H9 (cell line): ENCODE results near the gene HIPK2. TPM values are rescaled to one million over a fixed set of nuclear protein-coding genes. Genes with fewer than 3 reads are reported as not detected.

Experiments
- DNase-seq: peaks from one replicate; pipeline ENCODE4 v3.0.0-alpha.2; 2017
- H2AFZ ChIP-seq: one replicate; pipeline ENCODE4 v1.6.1; 2013; ENCODE audit warnings: mild to moderate bottlenecking, low read length, control low read depth, moderate library complexity
- H2AK5ac ChIP-seq: 2 replicates; pipeline ENCODE4 v1.6.1; 2013; ENCODE audit warnings: low read length, control low read depth, mixed read lengths; ENCODE audit not compliant: insufficient read length
- H2BK120ac ChIP-seq: one replicate; pipeline ENCODE4 v1.6.1; 2013; ENCODE audit warnings: low read depth, mild to moderate bottlenecking, low read length, control low read depth, inconsistent platforms; ENCODE audit not compliant: poor library complexity, severe bottlenecking
- H2BK12ac ChIP-seq: 2 replicates; pipeline ENCODE4 v1.6.1; 2013; ENCODE audit warnings: low read length, control low read depth, mixed read lengths, low read depth; ENCODE audit not compliant: insufficient read length
- H2BK15ac ChIP-seq: 2 replicates; pipeline ENCODE4 v1.6.1; 2013; ENCODE audit warnings: low read depth, low read length, control low read depth
- H2BK20ac ChIP-seq: one replicate; pipeline ENCODE4 v1.6.1; 2013; ENCODE audit warnings: low read depth, mild to moderate bottlenecking, low read length, control low read depth, inconsistent platforms; ENCODE audit not compliant: poor library complexity, severe bottlenecking
- H2BK5ac ChIP-seq: 2 replicates; pipeline ENCODE4 v1.6.1; 2013; ENCODE audit warnings: low read length, control low read depth, mixed read lengths; ENCODE audit not compliant: insufficient read length
- H3K14ac ChIP-seq: 2 replicates; pipeline ENCODE4 v1.6.1; 2013; ENCODE audit warnings: low read length, control low read depth; ENCODE audit not compliant: insufficient read depth
- H3K18ac ChIP-seq: 2 replicates; pipeline ENCODE4 v1.6.1; 2013; ENCODE audit warnings: low read depth, mild to moderate bottlenecking, mixed read lengths, low read length, control low read depth; ENCODE audit not compliant: insufficient read length
- H3K23ac ChIP-seq: 2 replicates; pipeline ENCODE4 v1.6.1; 2013; ENCODE audit warnings: low read length, control low read depth, mixed read lengths, low read depth; ENCODE audit not compliant: insufficient read length
- H3K23me2 ChIP-seq: 2 replicates; pipeline ENCODE4 v1.6.1; 2013; ENCODE audit warnings: low read depth, mild to moderate bottlenecking, mixed read lengths, low read length, control low read depth; ENCODE audit not compliant: insufficient read length, poor library complexity, severe bottlenecking
- H3K27ac ChIP-seq: 2 replicates; pipeline ENCODE4 v1.5.1; 2013; ENCODE audit warnings: low read length, control low read depth, mixed read lengths, low read depth; ENCODE audit not compliant: insufficient read length
- H3K27me3 ChIP-seq: 2 replicates; pipeline ENCODE4 v1.6.1; 2013; ENCODE audit warnings: low read length, control low read depth, inconsistent platforms; ENCODE audit not compliant: insufficient read depth
- H3K4ac ChIP-seq: 2 replicates; pipeline ENCODE4 v1.6.1; 2013; ENCODE audit warnings: low read depth, mild to moderate bottlenecking, control low read depth, inconsistent platforms, low read length, moderate library complexity
- H3K4me1 ChIP-seq: 2 replicates; pipeline ENCODE4 v1.6.1; 2013; ENCODE audit warnings: low read length, control low read depth, inconsistent platforms; ENCODE audit not compliant: insufficient read depth
- H3K4me2 ChIP-seq: 2 replicates; pipeline ENCODE4 v1.6.1; 2013; ENCODE audit warnings: low read length, control low read depth, mixed read lengths; ENCODE audit not compliant: insufficient read length, insufficient read depth
- H3K56ac ChIP-seq: 2 replicates; pipeline ENCODE4 v1.6.1; 2013; ENCODE audit warnings: low read depth, mild to moderate bottlenecking, mixed read lengths, low read length, control low read depth; ENCODE audit not compliant: insufficient read length
- H3K79me1 ChIP-seq: 2 replicates; pipeline ENCODE4 v1.6.1; 2013; ENCODE audit warnings: low read depth, mild to moderate bottlenecking, moderate library complexity, low read length, control low read depth, inconsistent platforms; ENCODE audit not compliant: insufficient read depth, poor library complexity, severe bottlenecking
- H3K79me2 ChIP-seq: 2 replicates; pipeline ENCODE4 v1.6.1; 2013; ENCODE audit warnings: low read length, control low read depth, inconsistent platforms; ENCODE audit not compliant: insufficient read depth
- H3K9ac ChIP-seq: 2 replicates; pipeline ENCODE4 v1.6.1; 2013; ENCODE audit warnings: low read length, control low read depth, mixed read lengths; ENCODE audit not compliant: insufficient read length; ENCODE audit errors: extremely low read depth
- H3K9me3 ChIP-seq: one replicate; pipeline ENCODE4 v1.6.1; 2013; ENCODE audit warnings: low read depth, low read length, inconsistent platforms; ENCODE audit not compliant: control insufficient read depth
- H3T11ph ChIP-seq: one replicate; pipeline ENCODE4 v1.6.1; 2013; ENCODE audit warnings: mild to moderate bottlenecking, low read length, control low read depth, inconsistent platforms
- H4K20me1 ChIP-seq: one replicate; pipeline ENCODE4 v1.6.1; 2013; ENCODE audit not compliant: control insufficient read depth, insufficient read length, insufficient read depth
- H4K5ac ChIP-seq: 2 replicates; pipeline ENCODE4 v1.6.1; 2013; ENCODE audit warnings: low read depth, mild to moderate bottlenecking, mixed read lengths, low read length, control low read depth; ENCODE audit not compliant: insufficient read length
- H4K8ac ChIP-seq: replicated peaks from 2 replicates; pipeline ENCODE4 v1.6.1; 2013; ENCODE audit warnings: low read length, control low read depth, mixed read lengths, low read depth; ENCODE audit not compliant: insufficient read length
- H4K91ac ChIP-seq: 2 replicates; pipeline ENCODE4 v1.6.1; 2013; ENCODE audit warnings: low read depth, mild to moderate bottlenecking, moderate library complexity, mixed read lengths, low read length, control low read depth; ENCODE audit not compliant: insufficient read length
- H3K27ac Mint-ChIP-seq, 3 experiments: 2 replicates in 2 of 3; 3 replicates in 1 of 3; pipeline ENCODE4 v1.8.0; 2020 to 2021; ENCODE audit warnings: mixed read lengths in 3 of 3, mild to moderate bottlenecking in 1 of 3, moderate library complexity in 1 of 3
- H3K27me3 Mint-ChIP-seq: 2 replicates; pipeline ENCODE4 v1.8.0; 2021; ENCODE audit warnings: low read depth, mild to moderate bottlenecking, moderate library complexity, mixed read lengths
- H3K36me3 Mint-ChIP-seq, 3 experiments: 2 replicates in 2 of 3; 3 replicates in 1 of 3; pipeline ENCODE4 v1.8.0; 2020 to 2021; ENCODE audit warnings: low read depth in 3 of 3, mixed read lengths in 3 of 3; ENCODE audit not compliant: insufficient read depth in 1 of 3
- H3K4me1 Mint-ChIP-seq, 2 experiments: 2 replicates each; pipeline ENCODE4 v1.8.0; 2020; ENCODE audit warnings: mixed read lengths in 2 of 2
- H3K4me3 Mint-ChIP-seq, 2 experiments: 2 replicates in 1 of 2; 3 replicates in 1 of 2; pipeline ENCODE4 v1.8.0; 2020 to 2021; ENCODE audit warnings: mild to moderate bottlenecking in 2 of 2, mixed read lengths in 2 of 2, moderate library complexity in 1 of 2
- H3K9me3 Mint-ChIP-seq, 2 experiments: 2 replicates in 1 of 2; 3 replicates in 1 of 2; pipeline ENCODE4 v1.8.0; 2020; ENCODE audit warnings: mild to moderate bottlenecking in 2 of 2, mixed read lengths in 2 of 2, moderate library complexity in 1 of 2
- WGBS: extraction: QIAGEN DNeasy Blood & Tissue Kit; methylation state at CpG from one replicate; pipeline ENCODE4 v1.1.7; 2013; ENCODE audit warnings: missing lambda C conversion rate, low lambda C conversion rate, mixed read lengths; ENCODE audit not compliant: insufficient read length; ENCODE audit errors: extremely low coverage; 5-methylcytosine and 5-hydroxymethylcytosine counted together
- total RNA-seq: library from RNA; stranded (reverse); gene quantifications from 2 replicates; pipeline ENCODE4 v1.2.1, GENCODE V29; 2021
- TF ChIP-seq, protein P1 (sequence below): fragments of 200-600 bp; sonication (generic); conservative IDR thresholded peaks from 3 replicates; pipeline ENCODE4 v1.8.0; 2021; ENCODE audit warnings: antibody characterized with exemption, mild to moderate bottlenecking

HIPK2 gene
- total RNA-seq, 1 experiment from 2014 or later = 21.9 TPM

DNA sequence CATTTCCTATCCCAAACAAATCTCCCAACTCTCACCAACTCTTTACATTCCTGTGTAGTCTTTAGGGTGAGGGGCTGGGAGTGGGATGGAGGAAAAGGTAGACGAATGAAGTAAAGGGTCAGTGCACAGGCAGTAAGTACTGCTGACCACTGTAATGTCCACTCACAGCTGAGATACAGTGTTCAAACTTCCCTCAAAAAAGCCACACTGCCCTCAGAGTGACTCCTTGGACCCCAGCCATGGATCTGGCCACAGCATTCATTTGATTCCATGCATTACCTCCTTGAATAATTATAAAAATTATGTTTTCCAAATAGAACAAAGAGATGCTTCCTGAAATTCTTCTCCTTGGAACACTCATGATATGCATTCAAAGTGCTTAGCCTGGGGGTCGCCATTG is 19.8 kb upstream of the HIPK2 start:
- Histone ChIP-seq H3K56ac (no peak overlapping the region), H2BK120ac (no peak overlapping the region), H3K4me1 (peaks cover 5% of the 10 kb centered on the region; the same call in 1 of the 2 replicates), H2BK15ac (no peak overlapping the region), H3K18ac (no peak overlapping the region), H3K9ac (no peak overlapping the region), H3K23ac (no peak overlapping the region), H2AFZ (no peak overlapping the region), H3K23me2 (no peaks in the 10 kb centered on the region), H2BK12ac (no peak overlapping the region), H4K8ac (no peak overlapping the region), H3K79me2 (no peaks in the 10 kb centered on the region), H3K27ac (no peak overlapping the region), H4K5ac (no peak overlapping the region), H3K4me2 (no peak overlapping the region), H3K14ac (no peak overlapping the region), H2BK5ac (no peak overlapping the region), H4K91ac (no peak overlapping the region), H3K27me3 (no peaks in the 10 kb centered on the region), H3K79me1 (no peaks in the 10 kb centered on the region), H4K20me1 (no peaks in the 10 kb centered on the region), H3T11ph (no peak overlapping the region), H3K4ac (no peak overlapping the region), H2AK5ac (no peak overlapping the region), H2BK20ac (no peak overlapping the region), H3K9me3 (no peaks in the 10 kb centered on the region)
- Mint-ChIP-seq H3K27ac (no peak overlapping the region), H3K27me3 (no peaks in the 10 kb centered on the region; the same call in 1 of the 2 replicates), H3K4me1 (peaks cover 4 to 5% of the 10 kb centered on the region in 2 experiments; a peak in 3 of 4 replicates), H3K4me3 (no peak overlapping the region), H3K9me3 (peaks cover 7% of the 10 kb centered on the region in 2 experiments; a peak in 4 of 5 replicates), H3K36me3 (peaks cover 1 to 7% (median 1%) of the 10 kb centered on the region in 3 experiments; a peak in 6 of 7 replicates)
- no CpG with 5 or more reads among the region's 2 CpGs for WGBS
- TF ChIP-seq, protein P1, sequence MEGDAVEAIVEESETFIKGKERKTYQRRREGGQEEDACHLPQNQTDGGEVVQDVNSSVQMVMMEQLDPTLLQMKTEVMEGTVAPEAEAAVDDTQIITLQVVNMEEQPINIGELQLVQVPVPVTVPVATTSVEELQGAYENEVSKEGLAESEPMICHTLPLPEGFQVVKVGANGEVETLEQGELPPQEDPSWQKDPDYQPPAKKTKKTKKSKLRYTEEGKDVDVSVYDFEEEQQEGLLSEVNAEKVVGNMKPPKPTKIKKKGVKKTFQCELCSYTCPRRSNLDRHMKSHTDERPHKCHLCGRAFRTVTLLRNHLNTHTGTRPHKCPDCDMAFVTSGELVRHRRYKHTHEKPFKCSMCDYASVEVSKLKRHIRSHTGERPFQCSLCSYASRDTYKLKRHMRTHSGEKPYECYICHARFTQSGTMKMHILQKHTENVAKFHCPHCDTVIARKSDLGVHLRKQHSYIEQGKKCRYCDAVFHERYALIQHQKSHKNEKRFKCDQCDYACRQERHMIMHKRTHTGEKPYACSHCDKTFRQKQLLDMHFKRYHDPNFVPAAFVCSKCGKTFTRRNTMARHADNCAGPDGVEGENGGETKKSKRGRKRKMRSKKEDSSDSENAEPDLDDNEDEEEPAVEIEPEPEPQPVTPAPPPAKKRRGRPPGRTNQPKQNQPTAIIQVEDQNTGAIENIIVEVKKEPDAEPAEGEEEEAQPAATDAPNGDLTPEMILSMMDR = no peak
- DNase-seq = no peak
